HepG2 (cell line): ENCODE data around the gene MAML1. TPM values are rescaled to one million over a fixed set of nuclear protein-coding genes. Genes with fewer than 3 reads are reported as not detected.

Experiments used
- CEBPZ ChIP-seq: IDR thresholded peaks from 2 replicates; pipeline ENCODE4 v1.6.1; 2012; ENCODE audit warnings: low read length, improper control_type of control experiment
- HINFP ChIP-seq: sonication (generic); formaldehyde crosslinking; IDR thresholded peaks from 2 replicates; pipeline ENCODE4 v1.4.0; 2020; ENCODE audit warnings: low read depth, mild to moderate bottlenecking, missing genetic modification reagents
- MLLT10 ChIP-seq: sonication (generic); formaldehyde crosslinking; IDR thresholded peaks from 2 replicates; pipeline ENCODE4 v1.4.0; 2020; ENCODE audit warnings: missing genetic modification reagents
- PHF21A ChIP-seq: sonication (generic); formaldehyde crosslinking; IDR thresholded peaks from 2 replicates; pipeline ENCODE4 v1.5.0; 2020; ENCODE audit warnings: mild to moderate bottlenecking, missing genetic modification reagents
- SIX1 ChIP-seq: sonication (generic); formaldehyde crosslinking; IDR thresholded peaks from 2 replicates; pipeline ENCODE4 v1.4.0; 2020; ENCODE audit warnings: missing genetic modification reagents, borderline replicate concordance
- SMAD9 ChIP-seq: sonication (generic); formaldehyde crosslinking; IDR thresholded peaks from 2 replicates; pipeline ENCODE4 v1.5.1; 2020; ENCODE audit warnings: mild to moderate bottlenecking, missing genetic modification reagents
- TSC22D2 ChIP-seq: sonication (generic); formaldehyde crosslinking; IDR thresholded peaks from 2 replicates; pipeline ENCODE4 v1.5.1; 2020; ENCODE audit warnings: missing genetic modification reagents, mild to moderate bottlenecking, borderline replicate concordance
- ZBTB10 ChIP-seq: sonication (generic); formaldehyde crosslinking; IDR thresholded peaks from 2 replicates; pipeline ENCODE4 v1.4.0; 2020; ENCODE audit warnings: missing genetic modification reagents, borderline replicate concordance
- ZBTB3 ChIP-seq: sonication (generic); formaldehyde crosslinking; IDR thresholded peaks from 2 replicates; pipeline ENCODE4 v1.4.0; 2020; ENCODE audit warnings: low read depth, mild to moderate bottlenecking, moderate library complexity, missing genetic modification reagents, borderline replicate concordance
- ZBTB38 ChIP-seq: sonication (generic); formaldehyde crosslinking; IDR thresholded peaks from 2 replicates; pipeline ENCODE4 v1.5.1; 2020; ENCODE audit warnings: mild to moderate bottlenecking, missing genetic modification reagents
- ZIK1 ChIP-seq: sonication (generic); formaldehyde crosslinking; IDR thresholded peaks from 2 replicates; pipeline ENCODE4 v1.5.0; 2020; ENCODE audit warnings: mild to moderate bottlenecking, low read depth, missing genetic modification reagents, borderline replicate concordance
- ZNF33A ChIP-seq: sonication (generic); formaldehyde crosslinking; IDR thresholded peaks from 2 replicates; pipeline ENCODE4 v1.5.1; 2020; ENCODE audit warnings: missing genetic modification reagents, mild to moderate bottlenecking, moderate library complexity, borderline replicate concordance
- ZSCAN21 ChIP-seq: sonication (generic); formaldehyde crosslinking; IDR thresholded peaks from 2 replicates; pipeline ENCODE4 v1.8.0; 2022; ENCODE audit warnings: mild to moderate bottlenecking, missing genetic modification reagents, moderate library complexity, borderline replicate concordance
- polyA plus RNA-seq, 8 experiments: library from polyadenylated mRNA; depleted of rRNA in 3 of 8; stranded (reverse) in 7 of 8; unstranded in 1 of 8; fragments of >200 nt; fragmentation: Illumina TruSeq in 4 of 8; extraction: Trizol in 4 of 8; gene quantifications; 2 replicates each; pipeline versions ENCODE4 v1.2.1 to v1.2.3, GENCODE V29; 2011 to 2016; ENCODE audit warnings: low read depth in 4 of 8, missing spikeins in 1 of 8, mixed read lengths in 1 of 8; ENCODE audit not compliant: insufficient read depth in 1 of 8
- total RNA-seq, 5 experiments: library from RNA; depleted of rRNA; stranded (reverse); fragments of >200 nt; fragmentation: Illumina TruSeq; extraction: Trizol; gene quantifications; 2 replicates each; pipeline ENCODE4 v1.2.3, GENCODE V29; 2016; ENCODE audit warnings: low read depth in 1 of 5

The MAML1 gene
- total and polyA plus RNA-seq, 2 of the 13 experiments (the other 11 are each of a cell fraction or from before 2014, with no cell fraction given) = 10.0 to 10.8 TPM

GRCh38 chr5:179697993-179698934 lies 34.4 kb upstream of the MAML1 start (continued):
- TF ChIP-seq CEBPZ (peak; percentile 60; the same call in 1 of the 2 replicates), SMAD9 (CRISPR knock-in tag) (no peak), ZBTB10 (CRISPR knock-in tag) (peak; percentile 55; the same call in 1 of the 2 replicates), ZBTB3 (CRISPR knock-in tag) (no peak), SIX1 (CRISPR knock-in tag) (no peak), ZIK1 (CRISPR knock-in tag) (0 out of 2 replicates have a peak, but pooled peaks have one; percentile 67), ZBTB38 (CRISPR knock-in tag) (peak; percentile 26; the same call in 1 of the 2 replicates), ZNF33A (CRISPR knock-in tag) (peak; percentile 74; the same call in 1 of the 2 replicates), HINFP (no peak), PHF21A (CRISPR knock-in tag) (peak; percentile 72), TSC22D2 (no peak; the same call in 1 of the 2 replicates), MLLT10 (CRISPR knock-in tag) (no peak), ZSCAN21 (CRISPR knock-in tag) (no peak; the same call in 1 of the 2 replicates)
